ENCODE data around the gene SMARCD2. TPM values are rescaled to one million over a fixed set of nuclear protein-coding genes. Genes with fewer than 3 reads are reported as not detected.
A peak's percentile ranks its signal among the peaks of the same experiment; 100 is the strongest.

The SMARCD2 gene
- total RNA-seq, 2 experiments from 2014 or later = 102 to 111 TPM

- H3K4me3 Mint-ChIP-seq = peak overlapping the region; percentile 94
- no peaks in the 10 kb centered on the region for H3K9me3 Mint-ChIP-seq
- CTCF ChIA-PET = no interaction called here
- Histone ChIP-seq H3K27me3 (ENCODE audit: control insufficient read depth in 1 of 2, insufficient read depth in 2 of 2, low read length in 2 of 2) (no peaks in the 10 kb centered on the region), H3K4me3 (ENCODE audit: low read length) (peak overlapping the region; percentile 68), H3K9me3 (ENCODE audit: control insufficient read depth in 1 of 2, insufficient read depth in 1 of 2, low read length in 2 of 2) (no peaks in the 10 kb centered on the region), H3K27ac (ENCODE audit: low read depth in 1 of 2, low read length in 2 of 2) (peak overlapping the region; percentile 23 to 47), H3K4me1 (ENCODE audit: insufficient read depth, low read length) (peaks cover 61% of the 10 kb centered on the region), H3K36me3 (ENCODE audit: insufficient read depth, low read length) (peaks cover 16% of the 10 kb centered on the region)
- ATAC-seq (ENCODE audit: poor library complexity) (peak; percentile 16), DNase-seq (peak in 2 of 14 experiments; percentile 27 to 47)
- peak overlapping the region; percentile 88 for H3K27ac Mint-ChIP-seq
- TF ChIP-seq CTCF (IDR thresholded peaks at IDR 0.05) = no peak
- POLR2A ChIA-PET = interaction anchor here (0.7 to 6.3 kb wide), 5 partner anchors 11 to 144 kb away, joined by 3 to 86 read pairs (median 25); partner anchors contain the start of genes CCDC47, DDX42, FTSJ3 and LIMD2
- peaks cover 49% of the 10 kb centered on the region for H3K4me1 Mint-ChIP-seq (ENCODE audit: low read depth)
- H3K27me3 Mint-ChIP-seq = no peaks in the 10 kb centered on the region
- intact Hi-C loops (cut with DNase I, micrococcal nuclease) = loop anchor here (2.0 to 10.0 kb wide), 8 partner anchors 69 to 665 kb away; partner anchors contain the start of genes MAP3K3 (in 2 of the 2), CCDC47 (in 1 of the 2), CEP95 (in 1 of the 2) and DCAF7 (in 1 of the 2)
- peaks cover 5% of the 10 kb centered on the region for H3K36me3 Mint-ChIP-seq (ENCODE audit: low read depth)
These were observed 329 bp downstream of the SMARCD2 start for GRCh38 chr17:63842173-63842539.

- peaks cover 49% of the 10 kb centered on the region for H3K4me1 Mint-ChIP-seq (ENCODE audit: low read depth)
- ATAC-seq (ENCODE audit: poor library complexity) = no peak
- H3K4me3 ChIP-seq (ENCODE audit: low read length) = peak overlapping the region; percentile 68
These were observed 924 bp downstream of the SMARCD2 start for GRCh38 chr17:63841350-63842172.

More at GRCh38 chr17:63841350-63842172, 924 bp downstream of the SMARCD2 start:
- H3K9me3 Mint-ChIP-seq = no peaks in the 10 kb centered on the region
- H3K36me3 Mint-ChIP-seq (ENCODE audit: low read depth) = peaks cover 11% of the 10 kb centered on the region
- no peak for TF ChIP-seq CTCF (IDR thresholded peaks at IDR 0.05)
- H3K27ac Mint-ChIP-seq = peak overlapping the region; percentile 88
- H3K36me3 ChIP-seq (ENCODE audit: insufficient read depth, low read length) = peaks cover 22% of the 10 kb centered on the region
- no peaks in the 10 kb centered on the region for H3K27me3 Mint-ChIP-seq
- peak overlapping the region; percentile 26 to 47 for H3K27ac ChIP-seq (ENCODE audit: low read depth in 1 of 2, low read length in 2 of 2)
- DNase-seq = peak in 3 of 14 experiments; percentile 14 to 53 (median 43)
- ChIA-PET CTCF (interaction anchor here (1.0 kb wide), 1 partner anchor 11 kb away, joined by 3 read pairs; no protein-coding TSS in a partner anchor), POLR2A (interaction anchor here (0.7 to 6.3 kb wide), 9 partner anchors 10 to 664 kb away, joined by 3 to 86 read pairs (median 6); partner anchors contain the start of genes CCDC47, DDX42, FTSJ3 and LIMD2)
- H3K4me1 ChIP-seq (ENCODE audit: insufficient read depth, low read length) = peaks cover 62% of the 10 kb centered on the region
- intact Hi-C loops (cut with DNase I, micrococcal nuclease) = loop anchor here (2.0 to 10.0 kb wide), 8 partner anchors 69 to 666 kb away; partner anchors contain the start of genes MAP3K3 (in 2 of the 2), CCDC47 (in 1 of the 2), CEP95 (in 1 of the 2) and DCAF7 (in 1 of the 2)
- H3K4me3 Mint-ChIP-seq = peak overlapping the region; percentile 94
- H3K9me3 ChIP-seq (ENCODE audit: control insufficient read depth in 1 of 2, insufficient read depth in 1 of 2, low read length in 2 of 2) = no peaks in the 10 kb centered on the region
- no peaks in the 10 kb centered on the region for H3K27me3 ChIP-seq (ENCODE audit: control insufficient read depth in 1 of 2, insufficient read depth in 2 of 2, low read length in 2 of 2)

Measured in CD4-positive, alpha-beta T cell (primary cell).